K562 (cell line): Measurements from ENCODE around the gene BEND5. TPM values are rescaled to one million over a fixed set of nuclear protein-coding genes. Genes with fewer than 3 reads are reported as not detected.

Source experiments
- ATAC-seq: fragments of 200-7000 bp; cut with Tn5 transposase; 3 replicates; pipeline ENCODE4 v1.9.1; 2020; ENCODE audit warnings: moderate library complexity
- BruUV-seq: library from RNA; stranded (reverse); fragments of 400-500 nt; replicated peaks from 2 replicates; lab custom pipeline; 2021; lab: Mats Ljungman, UMichigan
- CTCF ChIA-PET: fragments of 300-600 bp; formaldehyde crosslinking; extraction: SDS; loops from one replicate; lab custom pipeline; 2021; ENCODE audit warnings: low intra/inter-chr PET ratio; lab: Yijun Ruan, JAX
- POLR2A ChIA-PET: fragments of 300-600, 350-650 bp; sonication (Branson Sonifier 250); formaldehyde crosslinking; extraction: SDS; loops from one replicate; lab custom pipeline; 2021; ENCODE audit warnings: antibody characterized with exemption, inconsistent platforms; lab: Yijun Ruan, JAX
- DNase-seq, 4 experiments: peaks; one replicate each; pipeline versions ENCODE4 v3.0.0 to v3.0.0-alpha.2; 2011 to 2018; ENCODE audit warnings: low spot score in 3 of 4, mixed read lengths in 3 of 4; ENCODE audit errors: extremely low read depth in 1 of 4
- FAIRE-seq: peaks from 2 replicates; lab custom pipeline; 2011; peaks lifted over from hg19 to GRCh38; lab: Jason Lieb, UNC
- H2AFZ ChIP-seq: 2 replicates; pipeline ENCODE4 v1.6.0; 2011; ENCODE audit warnings: low read depth, low read length, control low read depth, inconsistent platforms
- H3K27ac ChIP-seq: fragments of 200-600 bp; 3 replicates; pipeline ENCODE4 v1.8.0; 2011; ENCODE audit warnings: low read depth, mild to moderate bottlenecking, control low read depth, inconsistent platforms, low read length, moderate library complexity, mixed read lengths; ENCODE audit errors: extremely low read depth
- H3K27me3 ChIP-seq, 2 experiments: fragments of 300-600 bp in 1 of 2; 2 replicates in 1 of 2; 3 replicates in 1 of 2; pipeline versions ENCODE4 v1.6.0 to v1.8.0; 2011; ENCODE audit warnings: inconsistent platforms in 2 of 2, low read length in 2 of 2, mild to moderate bottlenecking in 1 of 2, mixed read lengths in 1 of 2, moderate library complexity in 1 of 2; ENCODE audit not compliant: control insufficient read depth in 2 of 2, insufficient read depth in 2 of 2
- H3K36me3 ChIP-seq: fragments of 300-600 bp; 3 replicates; pipeline ENCODE4 v1.8.0; 2011; ENCODE audit warnings: mild to moderate bottlenecking, low read length, inconsistent platforms; ENCODE audit not compliant: control insufficient read depth, insufficient read depth
- H3K4me1 ChIP-seq, 2 experiments: fragments of 200-600 bp in 1 of 2; replicated peaks in 1 of 2; 2 replicates in 1 of 2; 3 replicates in 1 of 2; pipeline versions ENCODE4 v1.5.1 to v1.8.0; 2011; ENCODE audit warnings: inconsistent platforms in 2 of 2, low read length in 2 of 2, mild to moderate bottlenecking in 1 of 2, mixed read lengths in 1 of 2, moderate library complexity in 1 of 2; ENCODE audit not compliant: control insufficient read depth in 2 of 2, insufficient read depth in 2 of 2
- H3K4me2 ChIP-seq: 2 replicates; pipeline ENCODE4 v1.6.1; 2011; ENCODE audit warnings: low read length, control low read depth, inconsistent platforms, mixed read lengths; ENCODE audit not compliant: insufficient read depth
- H3K4me3 ChIP-seq: fragments of 200-600 bp; sonication (generic), shearing (Covaris generic); 2 replicates; pipeline ENCODE4 v1.5.1; 2016; ENCODE audit warnings: control low read depth, inconsistent platforms
- H3K79me2 ChIP-seq: fragments of 200-600 bp; 3 replicates; pipeline ENCODE4 v1.8.0; 2011; ENCODE audit warnings: low read length, inconsistent platforms; ENCODE audit not compliant: control insufficient read depth, insufficient read depth
- H3K9ac ChIP-seq, 2 experiments: 2 replicates each; pipeline versions ENCODE4 v1.6.0 to v1.6.1; 2011; ENCODE audit warnings: low read depth in 2 of 2, low read length in 2 of 2, control low read depth in 1 of 2, inconsistent platforms in 1 of 2, mild to moderate bottlenecking in 1 of 2, mixed read lengths in 1 of 2; ENCODE audit not compliant: insufficient read depth in 1 of 2
- H3K9me1 ChIP-seq: one replicate; pipeline ENCODE4 v1.6.0; 2011; ENCODE audit warnings: inconsistent platforms, mild to moderate bottlenecking, low read length, moderate library complexity; ENCODE audit not compliant: control insufficient read depth, insufficient read depth
- H3K9me3 ChIP-seq: replicated peaks from 2 replicates; pipeline ENCODE4 v1.5.1; 2011; ENCODE audit warnings: low read depth, low read length, inconsistent platforms; ENCODE audit not compliant: control insufficient read depth, insufficient read depth
- H4K20me1 ChIP-seq: replicated peaks from 2 replicates; pipeline ENCODE4 v1.6.1; 2011; ENCODE audit warnings: low read length, inconsistent platforms, mixed read lengths; ENCODE audit not compliant: control insufficient read depth, insufficient read depth
- AFF1 ChIP-seq, 2 experiments: fragments of 450-650 bp; IDR thresholded peaks; 2 replicates each; pipeline ENCODE4 v1.6.1; 2018; ENCODE audit warnings: mild to moderate bottlenecking in 2 of 2, low read depth in 1 of 2; ENCODE audit not compliant: partially characterized antibody in 2 of 2
- BRF2 ChIP-seq: IDR thresholded peaks from 3 replicates; pipeline ENCODE4 v1.6.1; 2011; ENCODE audit warnings: borderline replicate concordance, mild to moderate bottlenecking; ENCODE audit not compliant: insufficient read length, insufficient read depth
- CBFB ChIP-seq: sonication (generic); formaldehyde crosslinking; IDR thresholded peaks from 2 replicates; pipeline ENCODE4 v1.4.0; 2020; ENCODE audit warnings: mild to moderate bottlenecking, missing genetic modification reagents
- GATAD2A ChIP-seq: fragments of 450-650 bp; IDR thresholded peaks from 2 replicates; pipeline ENCODE4 v1.6.1; 2017
- KLF6 ChIP-seq: fragments of 250-450 bp; sonication (Bioruptor Pico); IDR thresholded peaks from 2 replicates; pipeline ENCODE4 v1.4.0; 2020; ENCODE audit warnings: mild to moderate bottlenecking, moderate library complexity, borderline replicate concordance
- LEF1 ChIP-seq: fragments of 450-650 bp; IDR thresholded peaks from 2 replicates; pipeline ENCODE4 v1.6.1; 2016; ENCODE audit warnings: mild to moderate bottlenecking
- MCM5 ChIP-seq: fragments of 450-650 bp; IDR thresholded peaks from 2 replicates; pipeline ENCODE4 v1.6.1; 2016; ENCODE audit warnings: low read depth
- NR0B1 ChIP-seq: fragments of 450-650 bp; IDR thresholded peaks from one replicate; pipeline ENCODE4 v1.6.1; 2018; ENCODE audit warnings: mild to moderate bottlenecking, moderate library complexity; ENCODE audit not compliant: partially characterized antibody
- PHF8 ChIP-seq: fragments of 200-600 bp; sonication (generic); IDR thresholded peaks from 2 replicates; pipeline ENCODE4 v1.6.1; 2012; ENCODE audit warnings: mixed run types, mild to moderate bottlenecking, inconsistent platforms, low read length, moderate library complexity, borderline replicate concordance
- RBM25 ChIP-seq: fragments of 200-400 bp; formaldehyde crosslinking; IDR thresholded peaks from 2 replicates; pipeline ENCODE4 v1.6.1; 2018; ENCODE audit warnings: low read length, low read depth, moderate library complexity; ENCODE audit not compliant: severe bottlenecking
- SMARCA5 ChIP-seq: fragments of 450-650 bp; IDR thresholded peaks from 2 replicates; pipeline ENCODE4 v1.6.1; 2016
- YY1 ChIP-seq, 3 experiments: IDR thresholded peaks; 2 replicates each; pipeline ENCODE4 v1.6.1; 2011; ENCODE audit warnings: low read length in 2 of 3, mild to moderate bottlenecking in 2 of 3, moderate library complexity in 2 of 3, borderline replicate concordance in 1 of 3, control low read depth in 1 of 3, low read depth in 1 of 3; ENCODE audit not compliant: insufficient read depth in 3 of 3, insufficient replicate concordance in 2 of 3, control insufficient read depth in 1 of 3, insufficient read length in 1 of 3; ENCODE audit errors: extremely low read depth in 1 of 3
- ZBTB26 ChIP-seq: fragments of 450-650 bp; formaldehyde crosslinking; IDR thresholded peaks from 2 replicates; pipeline ENCODE4 v1.4.0; 2022; ENCODE audit warnings: missing genetic modification characterization
- WGBS: fragments of 100-300 bp; shearing (Covaris generic); methylation state at CpG from one replicate; pipeline ENCODE4 v1.1.6; 2016; ENCODE audit warnings: low coverage, mixed read lengths; ENCODE audit not compliant: insufficient coverage; ENCODE audit errors: missing lambda C conversion rate; 5-methylcytosine and 5-hydroxymethylcytosine counted together
- in situ Hi-C: fragments of 300-500 bp; cut with MboI; formaldehyde crosslinking; loops from 4 replicates; pipeline ENCODE4 v1.15.0; 2018; ENCODE audit warnings: inconsistent platforms, mixed read lengths
- intact Hi-C: fragments of 100-400 bp; cut with micrococcal nuclease; formaldehyde crosslinking; loops from 2 replicates; pipeline ENCODE4 v1.14.2; 2022
- polyA plus RNA-seq, 8 experiments: library from polyadenylated mRNA; depleted of rRNA in 4 of 8; stranded (reverse) in 5 of 8; unstranded in 3 of 8; fragments of >200 nt; fragmentation: Nextera tagmentation in 2 of 8; fragmentation: Illumina TruSeq in 1 of 8; extraction: Ambion mirVana in 2 of 8; extraction: Trizol in 1 of 8; gene quantifications; 2 replicates each; pipeline versions ENCODE4 v1.2.1 to v1.2.3, GENCODE V29; 2011 to 2014; ENCODE audit warnings: inconsistent platforms in 1 of 8, missing spikeins in 1 of 8
- total RNA-seq, 7 experiments: library from RNA; depleted of rRNA in 6 of 7; stranded (reverse); fragments of >200 nt in 6 of 7; fragmentation: Illumina TruSeq in 2 of 7; extraction: Trizol in 2 of 7; gene quantifications; 2 replicates each; pipeline versions ENCODE4 v1.2.1 to v1.2.3, GENCODE V29; 2011 to 2021; ENCODE audit warnings: low replicate concordance in 1 of 7

The BEND5 gene
- total and polyA plus RNA-seq, 9 of the 15 experiments (the other 6 are each of a cell fraction or from before 2014, with no cell fraction given) = not detected

GRCh38 chr1:48687282-48688045, 89.2 kb downstream of the BEND5 start:
- Histone ChIP-seq H3K9me3 (no peaks in the 10 kb centered on the region), H3K4me2 (no peak overlapping the region), H3K9ac (no peak overlapping the region), H2AFZ (no peak overlapping the region), H3K4me1 (no peaks in the 10 kb centered on the region), H4K20me1 (no peaks in the 10 kb centered on the region), H3K9me1 (no peaks in the 10 kb centered on the region), H3K4me3 (no peak overlapping the region), H3K27ac (no peak overlapping the region), H3K27me3 (no peaks in the 10 kb centered on the region; a peak in 1 of 5 replicates), H3K36me3 (no peaks in the 10 kb centered on the region), H3K79me2 (no peaks in the 10 kb centered on the region)
- intact Hi-C loops = no loop called here
- no peak for FAIRE-seq
- WGBS = 0% methylated on average over 11 of the region's 13 CpGs
- POLR2A ChIA-PET = interaction anchor here (0.6 kb wide), 1 partner anchor 9 kb away, joined by 3 read pairs; no protein-coding TSS in a partner anchor
- in situ Hi-C loops = no loop called here
- no peak for ATAC-seq
- no TSS peak for BruUV-seq
- CTCF ChIA-PET = interaction anchor here (0.6 kb wide), 1 partner anchor 1646 kb away, joined by 3 read pairs; no protein-coding TSS in a partner anchor
- DNase-seq = no peak
- TF ChIP-seq PHF8 = no peak
- TF ChIP-seq RBM25 = no peak
- TF ChIP-seq ZBTB26 (CRISPR knock-in tag) = no peak
- no peak for TF ChIP-seq MCM5
- TF ChIP-seq GATAD2A = no peak
- no peak for TF ChIP-seq SMARCA5
- TF ChIP-seq LEF1 = no peak
- no peak for TF ChIP-seq NR0B1
- no peak for TF ChIP-seq YY1 (IDR thresholded peaks at IDR 0.05; ENCODE audit: borderline replicate concordance in 1 of 3, control insufficient read depth in 1 of 3, extremely low read depth in 1 of 3, insufficient read depth in 3 of 3, insufficient read length in 1 of 3, insufficient replicate concordance in 2 of 3, low read depth in 1 of 3, low read length in 2 of 3)
- no peak for TF ChIP-seq AFF1 (IDR thresholded peaks at IDR 0.05; ENCODE audit: low read depth in 1 of 2, partially characterized antibody in 2 of 2)
- no peak for TF ChIP-seq BRF2
- no peak for TF ChIP-seq CBFB (CRISPR knock-in tag)
- no peak for TF ChIP-seq KLF6 (CRISPR knock-in tag)
